Calu3 (cell line): Measurements from ENCODE around the gene NT5C. TPM values are rescaled to one million over a fixed set of nuclear protein-coding genes. Genes with fewer than 3 reads are reported as not detected.

Experiments
- BruUV-seq: library from RNA; stranded (reverse); fragments of 400-500 nt; replicated peaks from 2 replicates; lab custom pipeline; 2021; lab: Mats Ljungman, UMichigan
- CTCF ChIA-PET: fragments of 300-600 bp; sonication (Branson Sonifier 250); formaldehyde crosslinking; loops from one replicate; lab custom pipeline; 2022; ENCODE audit warnings: antibody characterized with exemption; lab: Charles Lee
- DNase-seq: peaks from one replicate; pipeline ENCODE4 v3.0.0; 2022
- H3K27ac Mint-ChIP-seq: one replicate; pipeline ENCODE4 v1.8.0; 2022; ENCODE audit warnings: mixed read lengths; ENCODE audit not compliant: unreplicated experiment
- H3K27me3 Mint-ChIP-seq: one replicate; pipeline ENCODE4 v1.8.0; 2022; ENCODE audit warnings: mixed read lengths; ENCODE audit not compliant: unreplicated experiment
- H3K36me3 Mint-ChIP-seq: one replicate; pipeline ENCODE4 v1.8.0; 2022; ENCODE audit warnings: mild to moderate bottlenecking, moderate library complexity, mixed read lengths; ENCODE audit not compliant: insufficient read depth, unreplicated experiment
- H3K4me1 Mint-ChIP-seq: one replicate; pipeline ENCODE4 v1.8.0; 2022; ENCODE audit warnings: mild to moderate bottlenecking, low read depth, mixed read lengths; ENCODE audit not compliant: unreplicated experiment
- H3K4me3 Mint-ChIP-seq: one replicate; pipeline ENCODE4 v1.8.0; 2022; ENCODE audit warnings: mild to moderate bottlenecking, low read depth, moderate library complexity, mixed read lengths; ENCODE audit not compliant: unreplicated experiment
- H3K9me3 Mint-ChIP-seq: one replicate; pipeline ENCODE4 v1.8.0; 2022; ENCODE audit warnings: low read depth, mixed read lengths; ENCODE audit not compliant: unreplicated experiment
- intact Hi-C: fragments of 100-400 bp; cut with micrococcal nuclease; formaldehyde crosslinking; loops from one replicate; pipeline ENCODE4 v1.10.0; 2022; ENCODE audit not compliant: unreplicated experiment
- total RNA-seq: library from RNA; stranded (reverse); gene quantifications from 2 replicates; pipeline ENCODE4 v1.2.3, GENCODE V29; 2022
- TF ChIP-seq, protein P1 (sequence below): fragments of 200-600 bp; IDR thresholded peaks from one replicate; pipeline ENCODE4 v1.8.0; 2022; ENCODE audit warnings: antibody characterized with exemption; ENCODE audit not compliant: unreplicated experiment

The NT5C gene
- total RNA-seq, 1 experiment from 2014 or later: 56.6 TPM

DNA sequence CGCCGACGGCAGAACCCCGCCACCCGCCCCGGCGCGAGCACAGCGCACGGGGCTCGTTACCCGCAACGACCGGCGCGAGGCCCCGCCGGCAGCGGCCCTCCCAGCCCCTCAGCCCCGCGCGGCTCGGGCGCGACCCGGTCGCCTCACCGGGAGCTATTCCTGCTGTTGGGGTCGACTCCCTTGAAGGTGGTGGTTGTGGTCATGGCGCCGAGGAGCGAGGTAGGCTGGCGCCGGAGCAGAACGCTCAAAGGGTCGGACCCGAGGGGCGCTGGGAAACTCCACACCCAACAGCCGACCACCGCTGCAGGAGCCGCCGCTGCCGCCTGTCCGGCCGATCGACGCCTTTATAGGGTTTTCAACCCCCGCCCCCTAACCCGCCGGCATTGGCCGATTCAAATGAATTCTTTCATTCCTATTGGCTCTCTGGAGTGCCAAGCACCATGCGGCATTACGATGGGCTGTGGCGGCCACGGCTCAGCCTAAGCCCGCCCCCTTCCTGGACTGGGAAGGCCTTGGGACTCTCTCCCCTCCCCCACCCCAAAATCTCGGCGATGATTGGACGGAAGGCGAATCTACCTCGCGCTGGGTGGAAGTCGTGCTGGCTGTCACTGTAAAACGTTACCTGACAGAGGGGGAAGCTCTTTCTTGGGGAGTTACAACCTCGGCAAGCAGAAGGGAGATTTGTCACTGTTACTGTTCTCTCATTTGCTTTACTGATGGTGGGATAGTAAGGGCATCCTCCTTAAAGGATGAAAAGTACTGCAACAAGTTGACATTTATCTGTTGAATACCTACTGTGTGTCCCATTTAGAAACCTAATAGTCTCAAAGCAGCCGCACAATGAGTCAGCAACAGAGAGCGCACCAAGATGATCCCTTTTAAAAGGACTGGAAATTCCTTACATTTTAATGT, 22.9 kb upstream of the NT5C start, which contains the start of gene JPT1:
Gene JPT1 (minus strand): TSS at position 318 of the 912 bp plus-strand sequence. CDS start 115 bp downstream, at position 203.
- Mint-ChIP-seq H3K9me3 (no peaks in the 10 kb centered on the region), H3K4me3 (peak within 1 kb of the TSS; percentile 91), H3K4me1 (peaks cover 33% of the 10 kb centered on the region), H3K36me3 (peaks cover 79% of the 10 kb centered on the region), H3K27ac (peak within 1 kb of the TSS; percentile 99), H3K27me3 (no peaks in the 10 kb centered on the region)
- no TSS peak for BruUV-seq
- DNase-seq: peak; percentile 98
- CTCF ChIA-PET: interaction anchor here (0.7 to 1.1 kb wide), 3 partner anchors 40 to 47 kb away, joined by 3 to 4 read pairs (median 3); no protein-coding TSS in a partner anchor
- intact Hi-C loops: no loop called here
- TF ChIP-seq, protein P1, sequence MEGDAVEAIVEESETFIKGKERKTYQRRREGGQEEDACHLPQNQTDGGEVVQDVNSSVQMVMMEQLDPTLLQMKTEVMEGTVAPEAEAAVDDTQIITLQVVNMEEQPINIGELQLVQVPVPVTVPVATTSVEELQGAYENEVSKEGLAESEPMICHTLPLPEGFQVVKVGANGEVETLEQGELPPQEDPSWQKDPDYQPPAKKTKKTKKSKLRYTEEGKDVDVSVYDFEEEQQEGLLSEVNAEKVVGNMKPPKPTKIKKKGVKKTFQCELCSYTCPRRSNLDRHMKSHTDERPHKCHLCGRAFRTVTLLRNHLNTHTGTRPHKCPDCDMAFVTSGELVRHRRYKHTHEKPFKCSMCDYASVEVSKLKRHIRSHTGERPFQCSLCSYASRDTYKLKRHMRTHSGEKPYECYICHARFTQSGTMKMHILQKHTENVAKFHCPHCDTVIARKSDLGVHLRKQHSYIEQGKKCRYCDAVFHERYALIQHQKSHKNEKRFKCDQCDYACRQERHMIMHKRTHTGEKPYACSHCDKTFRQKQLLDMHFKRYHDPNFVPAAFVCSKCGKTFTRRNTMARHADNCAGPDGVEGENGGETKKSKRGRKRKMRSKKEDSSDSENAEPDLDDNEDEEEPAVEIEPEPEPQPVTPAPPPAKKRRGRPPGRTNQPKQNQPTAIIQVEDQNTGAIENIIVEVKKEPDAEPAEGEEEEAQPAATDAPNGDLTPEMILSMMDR: no peak

DNA sequence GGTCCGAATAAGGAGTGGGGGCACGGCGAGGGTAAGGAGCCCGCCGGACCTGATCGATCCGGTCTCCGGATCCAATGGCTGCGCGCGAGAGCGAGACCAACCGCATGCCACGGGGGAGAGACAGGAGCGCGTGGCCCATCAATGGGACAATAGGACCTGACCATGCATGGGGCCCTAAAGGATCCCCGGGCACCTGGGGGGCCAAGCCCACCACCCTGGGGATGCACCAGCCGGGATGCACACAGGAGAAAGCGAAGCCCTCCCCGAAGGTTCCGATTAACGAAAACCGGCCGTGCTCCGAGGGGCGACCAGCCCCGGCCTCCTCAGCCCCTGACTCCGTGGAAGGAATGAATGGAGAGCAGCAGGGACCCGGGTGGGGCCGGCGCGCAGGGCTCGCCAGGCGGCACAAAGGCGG, 22.2 kb upstream of the NT5C start:
- intact Hi-C loops: no loop called here
- CTCF ChIA-PET: no interaction called here
- BruUV-seq: no TSS peak
- H3K4me1 Mint-ChIP-seq: peaks cover 32% of the 10 kb centered on the region
- H3K27ac Mint-ChIP-seq: peak overlapping the region; percentile 99
- H3K9me3 Mint-ChIP-seq: no peaks in the 10 kb centered on the region
- TF ChIP-seq, protein P1: no peak
- H3K4me3 Mint-ChIP-seq: peak overlapping the region; percentile 91
- H3K36me3 Mint-ChIP-seq: peaks cover 85% of the 10 kb centered on the region
- DNase-seq: peak; percentile 58
- H3K27me3 Mint-ChIP-seq: no peaks in the 10 kb centered on the region

DNA sequence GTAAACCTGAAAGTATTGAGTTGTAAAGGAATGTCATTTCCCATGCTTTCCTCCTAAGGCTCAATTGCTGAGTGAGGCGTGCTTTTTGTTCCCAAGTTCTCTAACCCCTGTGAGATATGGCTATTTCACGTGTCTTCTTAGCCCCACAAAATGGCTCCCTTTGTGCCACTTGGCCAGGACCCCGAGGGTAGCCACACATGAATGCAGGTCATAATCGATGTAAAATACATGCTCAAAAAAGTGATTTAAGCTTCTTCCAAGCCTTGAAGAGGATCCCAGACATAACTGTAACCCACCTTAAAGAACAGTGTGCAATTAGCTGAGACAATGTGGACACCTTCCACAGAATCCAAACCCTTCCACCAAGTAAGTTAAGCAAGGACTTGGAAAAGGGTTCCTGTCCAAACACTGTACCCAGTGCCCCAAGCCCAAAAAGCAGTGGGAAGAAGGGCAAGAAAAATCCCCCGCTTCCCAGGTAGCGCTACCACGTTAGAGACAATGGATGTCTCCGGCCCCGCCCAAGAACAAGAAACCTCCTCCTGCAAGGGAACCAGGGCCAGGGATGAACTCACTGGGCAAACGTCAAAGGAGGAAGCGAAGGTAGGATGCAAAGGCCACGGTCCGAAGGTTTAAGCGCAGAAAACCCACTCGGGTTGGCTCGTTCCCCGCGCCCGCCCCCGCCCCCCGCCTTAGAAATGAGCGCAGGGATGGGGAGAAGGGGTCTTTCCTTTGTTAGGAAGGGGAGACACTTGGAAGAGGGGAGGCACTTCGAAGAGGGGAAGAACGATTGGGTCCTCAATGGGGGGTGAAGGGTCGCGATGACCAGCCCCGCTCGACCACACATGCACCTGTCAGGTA, 21.6 kb upstream of the NT5C start:
- Mint-ChIP-seq H3K9me3 (no peaks in the 10 kb centered on the region), H3K36me3 (peaks cover 86% of the 10 kb centered on the region), H3K27me3 (no peaks in the 10 kb centered on the region), H3K27ac (peak overlapping the region; percentile 99), H3K4me3 (peak overlapping the region; percentile 91), H3K4me1 (peaks cover 38% of the 10 kb centered on the region)
- TF ChIP-seq, protein P1: no peak
- TSS peak; percentile 54 for BruUV-seq
- peak; percentile 47 for DNase-seq
- intact Hi-C loops: no loop called here
- CTCF ChIA-PET: interaction anchor here (0.7 kb wide), 1 partner anchor 22 kb away, joined by 3 read pairs; the partner anchor contains the start of gene NT5C

DNA sequence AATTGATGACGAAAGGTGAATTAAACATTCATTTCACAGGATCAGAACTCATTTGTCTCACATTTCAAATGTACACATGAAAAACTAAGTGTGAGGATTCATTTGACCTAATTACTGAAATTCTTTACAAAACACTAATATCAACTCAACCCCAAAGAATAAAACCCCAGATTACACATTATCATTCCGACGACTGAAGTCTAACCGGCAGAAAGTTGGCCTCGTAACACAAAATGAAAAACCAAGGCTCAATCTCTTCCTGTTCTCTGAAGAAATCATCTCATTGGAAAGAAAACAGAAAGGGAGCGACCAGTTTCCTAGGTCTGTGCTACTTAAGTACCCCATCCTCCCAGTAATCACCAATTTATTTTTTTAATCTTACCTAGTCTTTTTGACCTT, 21.0 kb upstream of the NT5C start:
- intact Hi-C loops: no loop called here
- no TSS peak for BruUV-seq
- Mint-ChIP-seq H3K27me3 (no peaks in the 10 kb centered on the region), H3K9me3 (no peaks in the 10 kb centered on the region), H3K4me1 (peaks cover 45% of the 10 kb centered on the region), H3K36me3 (peaks cover 87% of the 10 kb centered on the region), H3K4me3 (peak overlapping the region; percentile 91), H3K27ac (peak overlapping the region; percentile 99)
- TF ChIP-seq, protein P1: no peak
- no peak for DNase-seq
- CTCF ChIA-PET: interaction anchor here (0.7 kb wide), 1 partner anchor 21 kb away, joined by 3 read pairs; the partner anchor contains the start of gene NT5C
